IMR-90 (cell line): Measurements from ENCODE around the gene STX4.

Source experiments
- CHD1 ChIP-seq: IDR thresholded peaks from 2 replicates; pipeline ENCODE4 v1.6.1; 2012; ENCODE audit warnings: low read depth, low read length, improper control_type of control experiment
- CTCF ChIP-seq: conservative IDR thresholded peaks from 2 replicates; pipeline ENCODE4 v1.5.1; 2012; ENCODE audit warnings: mild to moderate bottlenecking, low read depth, low read length, improper control_type of control experiment
- FOS ChIP-seq: fragments of 150-350 bp; IDR thresholded peaks from 2 replicates; pipeline ENCODE4 v1.6.1; 2016; ENCODE audit warnings: low read depth, low read length
- POLR2A ChIP-seq: IDR thresholded peaks from 2 replicates; pipeline ENCODE4 v1.6.1; 2012; ENCODE audit warnings: mild to moderate bottlenecking, low read depth, low read length
- RCOR1 ChIP-seq: IDR thresholded peaks from 2 replicates; pipeline ENCODE4 v1.6.1; 2012; ENCODE audit warnings: mild to moderate bottlenecking, low read length, improper control_type of control experiment; ENCODE audit not compliant: insufficient replicate concordance
- RFX5 ChIP-seq: IDR thresholded peaks from 2 replicates; pipeline ENCODE4 v1.8.0; 2012; ENCODE audit warnings: low read depth, mild to moderate bottlenecking, low read length, moderate library complexity

- TF ChIP-seq CTCF (no peak), RFX5 (no peak), RCOR1 (no peak), POLR2A (no peak), CHD1 (no peak), FOS (no peak)
Measured at GRCh38 chr16:31084584-31085302, 51.4 kb downstream of the STX4 start.
